ENCODE data around the gene ASXL2.

The ASXL2 gene

DNA sequence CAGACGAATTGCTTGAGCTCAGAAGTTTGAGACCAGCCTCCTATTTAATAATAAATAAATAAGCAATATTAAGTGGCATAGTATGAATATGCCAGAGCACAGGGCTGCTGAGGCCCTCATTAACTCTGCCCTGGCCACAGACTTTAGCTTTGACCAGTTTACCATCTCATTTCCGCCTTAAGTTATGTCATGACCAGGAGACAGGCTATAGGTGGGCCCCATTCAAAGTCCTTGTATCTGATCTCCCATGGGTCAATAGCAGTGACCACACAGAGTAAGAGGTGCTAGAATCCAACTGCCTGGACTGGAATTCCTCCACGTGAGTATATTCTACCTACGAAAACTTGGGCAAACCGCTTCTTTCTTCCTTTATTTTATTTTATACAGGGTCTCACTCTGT, 13.4 kb upstream of the ASXL2 start:
- H2AFZ ChIP-seq (ENCODE audit: low read depth, low read length, severe bottlenecking), result no peak overlapping the region
- H3K27ac ChIP-seq (ENCODE audit: low read depth, low read length), result no peak overlapping the region
- H3K9me2 ChIP-seq (replicated peaks; ENCODE audit: insufficient read depth, low read length), result no peaks in the 10 kb centered on the region
- H4K20me1 ChIP-seq (ENCODE audit: low read depth, low read length), result no peaks in the 10 kb centered on the region
- H3K27me3 ChIP-seq (ENCODE audit: low read length), result no peaks in the 10 kb centered on the region
- no peak overlapping the region for H3K4me3 ChIP-seq (ENCODE audit: insufficient read depth, low read length, poor library complexity, severe bottlenecking)
- H3K9me3 ChIP-seq (ENCODE audit: insufficient read depth, low read length), result no peaks in the 10 kb centered on the region
- no peaks in the 10 kb centered on the region for H3F3A ChIP-seq (ENCODE audit: insufficient read depth)
- no peak overlapping the region for H3K4me2 ChIP-seq (ENCODE audit: low read depth, low read length, poor library complexity, severe bottlenecking)
- no peaks in the 10 kb centered on the region for H3K79me2 ChIP-seq (ENCODE audit: insufficient read depth, low read length)
- H3K36me3 ChIP-seq (ENCODE audit: low read length), result no peaks in the 10 kb centered on the region
- TF ChIP-seq CTCF (IDR thresholded peaks at IDR 0.05; ENCODE audit: insufficient read depth, low read length, poor library complexity, severe bottlenecking) (no peak), EZH2phosphoT487 (conservative IDR thresholded peaks at IDR 0.05; ENCODE audit: low read length) (no peak)
- no peak overlapping the region for H3K9ac ChIP-seq (ENCODE audit: low read length)

GRCh38 chr2:25887624-25888242, 9.4 kb upstream of the ASXL2 start:
- H3K9me2 ChIP-seq (replicated peaks; ENCODE audit: insufficient read depth, low read length), result no peaks in the 10 kb centered on the region
- no peak overlapping the region for H3K4me2 ChIP-seq (ENCODE audit: low read depth, low read length, poor library complexity, severe bottlenecking)
- no peaks in the 10 kb centered on the region for H3F3A ChIP-seq (ENCODE audit: insufficient read depth)
- H2AFZ ChIP-seq (ENCODE audit: low read depth, low read length, severe bottlenecking), result no peak overlapping the region
- H3K9ac ChIP-seq (ENCODE audit: low read length), result no peak overlapping the region
- no peak overlapping the region for H3K27ac ChIP-seq (ENCODE audit: low read depth, low read length)
- no peaks in the 10 kb centered on the region for H3K27me3 ChIP-seq (ENCODE audit: low read length)
- no peaks in the 10 kb centered on the region for H3K79me2 ChIP-seq (ENCODE audit: insufficient read depth, low read length)
- TF ChIP-seq CTCF (IDR thresholded peaks at IDR 0.05; ENCODE audit: insufficient read depth, low read length, poor library complexity, severe bottlenecking) (no peak), EZH2phosphoT487 (conservative IDR thresholded peaks at IDR 0.05; ENCODE audit: low read length) (no peak)
- no peaks in the 10 kb centered on the region for H4K20me1 ChIP-seq (ENCODE audit: low read depth, low read length)
- H3K4me3 ChIP-seq (ENCODE audit: insufficient read depth, low read length, poor library complexity, severe bottlenecking), result no peak overlapping the region
- H3K9me3 ChIP-seq (ENCODE audit: insufficient read depth, low read length), result no peaks in the 10 kb centered on the region
- no peaks in the 10 kb centered on the region for H3K36me3 ChIP-seq (ENCODE audit: low read length)

DNA sequence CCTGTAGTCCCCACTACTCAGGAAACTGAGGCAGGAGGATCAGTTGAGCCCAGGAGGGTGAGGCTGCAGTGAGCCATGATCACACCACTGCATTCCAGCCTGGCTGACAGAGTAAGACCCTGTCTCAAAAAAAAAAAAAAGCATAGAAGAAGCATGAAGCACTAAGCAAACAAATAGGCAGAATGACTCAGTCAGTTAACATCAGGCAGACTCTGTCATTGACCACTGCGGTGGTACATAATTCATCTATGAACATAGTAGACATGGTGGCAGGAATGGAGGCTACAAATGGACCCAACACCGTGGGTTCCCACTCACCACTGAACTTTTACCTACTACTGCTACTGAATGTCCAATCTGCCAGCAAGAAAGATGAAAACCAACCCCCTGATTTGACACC, 7.6 kb upstream of the ASXL2 start:
- Histone ChIP-seq H3K9ac (ENCODE audit: low read length) (no peak overlapping the region), H3F3A (ENCODE audit: insufficient read depth) (no peaks in the 10 kb centered on the region), H3K36me3 (ENCODE audit: low read length) (no peaks in the 10 kb centered on the region), H2AFZ (ENCODE audit: low read depth, low read length, severe bottlenecking) (no peak overlapping the region), H3K4me3 (ENCODE audit: insufficient read depth, low read length, poor library complexity, severe bottlenecking) (no peak overlapping the region), H4K20me1 (ENCODE audit: low read depth, low read length) (no peaks in the 10 kb centered on the region), H3K27me3 (ENCODE audit: low read length) (no peaks in the 10 kb centered on the region), H3K4me2 (ENCODE audit: low read depth, low read length, poor library complexity, severe bottlenecking) (no peak overlapping the region), H3K79me2 (ENCODE audit: insufficient read depth, low read length) (no peaks in the 10 kb centered on the region), H3K9me3 (ENCODE audit: insufficient read depth, low read length) (no peaks in the 10 kb centered on the region), H3K9me2 (replicated peaks; ENCODE audit: insufficient read depth, low read length) (no peaks in the 10 kb centered on the region), H3K27ac (ENCODE audit: low read depth, low read length) (no peak overlapping the region)
- no peak for TF ChIP-seq EZH2phosphoT487 (conservative IDR thresholded peaks at IDR 0.05; ENCODE audit: low read length)
- no peak for TF ChIP-seq CTCF (IDR thresholded peaks at IDR 0.05; ENCODE audit: insufficient read depth, low read length, poor library complexity, severe bottlenecking)
